GM23248 (cell line): ENCODE results near the gene IQSEC1. TPM values are rescaled to one million over a fixed set of nuclear protein-coding genes. Genes with fewer than 3 reads are reported as not detected.

Experiments
- DNase-seq: peaks from one replicate; pipeline ENCODE4 v3.0.0-alpha.2; 2015
- H2AFZ ChIP-seq: fragments of 200-600 bp; sonication (generic); 2 replicates; pipeline ENCODE4 v1.6.1; 2016; ENCODE audit warnings: antibody characterized with exemption
- H3F3A ChIP-seq: fragments of 200-600 bp; sonication (generic); 2 replicates; pipeline ENCODE4 v1.6.1; 2016; ENCODE audit warnings: mild to moderate bottlenecking, antibody characterized with exemption, mixed run types; ENCODE audit not compliant: insufficient read depth
- H3K27ac ChIP-seq: fragments of 200-600 bp; sonication (generic); 2 replicates; pipeline ENCODE4 v1.5.1; 2016; ENCODE audit warnings: mild to moderate bottlenecking
- H3K27me3 ChIP-seq: fragments of 200-600 bp; sonication (generic); replicated peaks from 2 replicates; pipeline ENCODE4 v1.6.1; 2016; ENCODE audit warnings: mild to moderate bottlenecking; ENCODE audit not compliant: insufficient read depth
- H3K36me3 ChIP-seq: fragments of 200-600 bp; sonication (generic); 2 replicates; pipeline ENCODE4 v1.6.1; 2016; ENCODE audit warnings: low read depth, mild to moderate bottlenecking
- H3K4me1 ChIP-seq: fragments of 200-600 bp; sonication (generic); 2 replicates; pipeline ENCODE4 v1.6.1; 2016; ENCODE audit warnings: mild to moderate bottlenecking; ENCODE audit not compliant: insufficient read depth
- H3K4me2 ChIP-seq: fragments of 200-600 bp; sonication (generic); one replicate; pipeline ENCODE4 v1.6.1; 2016; ENCODE audit warnings: mild to moderate bottlenecking; ENCODE audit not compliant: unreplicated experiment
- H3K4me3 ChIP-seq: fragments of 200-600 bp; sonication (generic); 2 replicates; pipeline ENCODE4 v1.5.1; 2016; ENCODE audit warnings: mild to moderate bottlenecking
- H3K79me2 ChIP-seq: fragments of 200-600 bp; sonication (generic); 2 replicates; pipeline ENCODE4 v1.6.1; 2016; ENCODE audit warnings: mild to moderate bottlenecking; ENCODE audit not compliant: insufficient read depth
- H3K9ac ChIP-seq: fragments of 200-600 bp; sonication (generic); 2 replicates; pipeline ENCODE4 v1.6.1; 2016; ENCODE audit warnings: mild to moderate bottlenecking
- H3K9me2 ChIP-seq: fragments of 200-600 bp; sonication (generic); 2 replicates; pipeline ENCODE4 v1.6.1; 2016; ENCODE audit warnings: mixed run types, mild to moderate bottlenecking, moderate library complexity; ENCODE audit not compliant: insufficient read depth
- H3K9me3 ChIP-seq: fragments of 200-600 bp; sonication (generic); one replicate; pipeline ENCODE4 v1.6.1; 2017; ENCODE audit warnings: low read depth
- H4K20me1 ChIP-seq: fragments of 200-600 bp; sonication (generic); 2 replicates; pipeline ENCODE4 v1.6.0; 2016; ENCODE audit not compliant: insufficient read depth
- EZH2 ChIP-seq: fragments of 200-600 bp; sonication (generic); IDR thresholded peaks from 2 replicates; pipeline ENCODE4 v1.6.1; 2018; ENCODE audit warnings: antibody characterized with exemption, mild to moderate bottlenecking; ENCODE audit not compliant: insufficient read depth, poor library complexity, severe bottlenecking
- EZH2phosphoT487 ChIP-seq: fragments of 200-600 bp; sonication (generic); IDR thresholded peaks from 2 replicates; pipeline ENCODE4 v1.6.1; 2018; ENCODE audit warnings: antibody characterized with exemption, moderate library complexity, mild to moderate bottlenecking, low read depth; ENCODE audit not compliant: insufficient read depth
- WGBS, 2 experiments: methylation state at CpG; one replicate each; pipeline ENCODE4 v1.1.6; 2015 to 2017; ENCODE audit warnings: low lambda C conversion rate in 2 of 2, low coverage in 1 of 2; ENCODE audit errors: missing lambda C conversion rate in 2 of 2; 5-methylcytosine and 5-hydroxymethylcytosine counted together
- in situ Hi-C: fragments of 300-500 bp; cut with MboI; formaldehyde crosslinking; loops from 2 replicates; pipeline ENCODE4 v1.15.0; 2020
- polyA plus RNA-seq: library from polyadenylated mRNA; unstranded; fragments of >200 nt; fragmentation: Nextera tagmentation; extraction: Ambion mirVana; gene quantifications from 2 replicates; pipeline ENCODE4 v1.2.1, GENCODE V29; 2016
- total RNA-seq: library from RNA; depleted of rRNA; stranded (reverse); fragments of >200 nt; shearing (Covaris generic); gene quantifications from 2 replicates; pipeline ENCODE4 v1.2.3, GENCODE V29; 2014; rRNA removed

The IQSEC1 gene
- total RNA-seq (21.2 and 21.6 TPM in 2 replicates), polyA plus RNA-seq (5.1 and 5.2 TPM in 2 replicates)

DNA sequence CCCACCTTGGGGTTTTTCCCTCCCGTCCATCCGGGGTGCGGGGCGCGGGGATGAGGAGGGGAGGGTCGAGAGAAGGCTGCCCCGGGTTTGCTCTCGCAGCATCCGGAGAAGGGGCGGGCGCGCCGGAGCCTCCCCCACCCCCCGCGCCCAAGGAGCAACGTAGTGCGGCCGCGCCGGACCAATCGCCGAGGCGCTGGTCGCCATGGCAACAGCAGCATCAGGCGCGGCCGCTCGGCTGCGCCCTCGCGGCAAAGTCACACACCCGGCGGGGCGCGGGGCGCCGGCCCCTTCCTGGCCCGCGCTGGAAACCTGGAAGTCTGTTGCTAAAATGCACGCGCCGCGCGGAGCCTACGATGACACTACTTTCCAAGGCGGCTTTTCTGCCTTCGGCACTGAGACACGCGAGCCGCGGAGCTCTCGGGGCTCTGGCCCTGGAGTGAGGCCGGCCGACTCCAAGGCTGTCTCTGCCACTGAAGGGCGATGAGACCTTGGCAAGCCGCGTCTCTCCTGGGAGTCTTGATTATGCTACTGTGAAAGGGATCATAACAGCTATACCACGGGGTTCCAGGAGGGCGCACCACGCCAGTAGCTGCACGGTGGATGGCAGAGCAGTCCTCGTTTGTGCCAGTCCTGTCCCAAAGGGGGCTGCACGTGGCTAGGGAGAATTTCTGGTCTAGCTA, at the start of gene IQSEC1:
Gene IQSEC1, minus strand, starts transcription at position 104 of the 680 bp plus-strand sequence. CDS start 415 bp downstream, outside the sequence.
- no peak within 1 kb of the TSS for H2AFZ ChIP-seq
- DNase-seq: peak; percentile 56
- TF ChIP-seq EZH2phosphoT487: no peak
- peak; percentile 86 for TF ChIP-seq EZH2

DNA sequence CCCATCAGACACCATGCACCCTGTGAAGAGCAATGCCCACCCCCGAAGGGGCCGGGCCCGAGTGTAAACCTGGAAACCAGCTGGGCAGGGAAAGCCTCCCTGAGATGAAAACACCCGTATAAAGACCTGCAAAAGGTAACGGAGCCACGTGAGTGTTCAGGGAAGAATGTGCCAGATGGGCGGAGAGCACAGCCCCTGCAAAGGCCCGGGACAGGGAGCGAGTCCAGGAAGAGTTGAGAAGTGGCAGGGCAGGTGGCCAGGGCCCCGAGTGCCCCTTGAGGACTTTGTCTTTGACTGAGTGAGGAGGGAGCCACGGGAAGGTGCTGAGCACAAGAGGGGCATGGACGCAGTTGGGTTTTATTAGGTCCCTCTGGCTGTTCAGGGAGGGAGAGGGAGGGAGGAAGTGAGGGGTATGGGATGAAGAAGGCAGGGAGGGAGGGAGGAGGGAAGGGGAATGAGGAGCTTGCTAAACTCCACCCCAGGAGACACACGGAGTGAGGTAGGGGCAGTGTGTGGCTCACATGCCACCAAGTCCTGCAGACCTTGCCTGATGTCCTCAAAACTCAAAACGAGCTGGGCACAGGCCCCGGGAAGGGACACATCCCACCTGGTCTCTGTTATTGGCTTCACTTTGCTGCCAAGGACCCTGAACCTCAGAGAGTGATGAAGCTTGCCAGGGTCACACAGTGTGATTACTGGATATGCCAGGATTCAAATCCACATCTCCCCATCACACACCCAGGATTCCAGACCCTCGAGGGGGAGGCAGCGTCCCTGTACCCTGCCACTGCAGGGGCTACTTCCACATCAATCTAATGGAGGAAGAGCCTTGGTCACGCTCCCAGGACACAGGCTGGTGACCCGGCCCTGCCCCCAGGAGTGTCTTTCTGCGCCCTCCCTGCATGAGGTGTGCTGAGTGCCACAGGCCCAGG, 49.1 kb upstream of the IQSEC1 start:
- in situ Hi-C loops: no loop called here
- no peak overlapping the region for H3K4me2 ChIP-seq
- no peak overlapping the region for H3K9ac ChIP-seq
- H3K4me1 ChIP-seq: no peaks in the 10 kb centered on the region
- H3F3A ChIP-seq: no peaks in the 10 kb centered on the region
- H3K27me3 ChIP-seq: peaks cover 26% of the 10 kb centered on the region
- WGBS, 2 experiments: 21 to 23% methylated on average over 20 of the region's 20 CpGs
- H3K79me2 ChIP-seq: no peaks in the 10 kb centered on the region
- H3K36me3 ChIP-seq: no peaks in the 10 kb centered on the region
- no peak for DNase-seq
- H3K9me3 ChIP-seq: no peaks in the 10 kb centered on the region
- H4K20me1 ChIP-seq: no peaks in the 10 kb centered on the region
- H3K4me3 ChIP-seq: no peak overlapping the region
- TF ChIP-seq EZH2phosphoT487: no peak
- no peak for TF ChIP-seq EZH2
- H2AFZ ChIP-seq: no peak overlapping the region
- no peak overlapping the region for H3K27ac ChIP-seq
- no peaks in the 10 kb centered on the region for H3K9me2 ChIP-seq

More for the DNA sequence above, at the start of gene IQSEC1:
- Histone ChIP-seq H3K9ac (no peak within 1 kb of the TSS), H3K4me2 (no peak within 1 kb of the TSS), H3K4me1 (peaks cover 6% of the 10 kb centered on the region; the same call in 1 of the 2 replicates), H3K4me3 (no peak within 1 kb of the TSS), H4K20me1 (no peaks in the 10 kb centered on the region), H3K27ac (no peak within 1 kb of the TSS), H3K79me2 (no peaks in the 10 kb centered on the region), H3K9me3 (no peaks in the 10 kb centered on the region), H3K9me2 (no peaks in the 10 kb centered on the region), H3K36me3 (no peaks in the 10 kb centered on the region), H3K27me3 (peaks cover 59% of the 10 kb centered on the region), H3F3A (no peaks in the 10 kb centered on the region)
- 4 to 5% methylated on average over 34 to 62 of the region's 63 CpGs for WGBS, 2 experiments
- in situ Hi-C loops: no loop called here

DNA sequence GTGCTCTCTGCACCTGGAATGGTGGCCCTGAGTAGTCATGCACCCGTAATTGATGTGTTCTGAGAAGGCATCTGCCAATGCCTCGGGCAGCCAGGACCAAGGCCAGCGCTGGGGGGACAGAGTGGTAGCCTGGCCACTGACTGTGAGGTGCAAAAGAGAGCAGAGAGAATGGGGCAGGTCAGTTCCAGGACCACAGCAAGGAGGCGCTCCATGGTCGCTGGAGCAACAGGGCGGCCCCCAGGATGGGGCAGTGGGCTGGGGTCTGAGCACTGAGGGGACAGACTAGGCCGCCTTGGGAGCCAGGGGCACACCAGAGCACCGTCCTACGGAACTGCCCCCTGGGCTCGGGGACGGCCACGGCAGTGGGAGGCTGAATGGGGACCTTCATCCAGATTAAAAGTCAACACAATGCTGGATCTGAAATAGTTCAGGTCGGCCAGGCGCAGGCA, 48.3 kb upstream of the IQSEC1 start:
- WGBS, 2 experiments: 51 to 55% methylated on average over 14 of the region's 14 CpGs
- H3K27ac ChIP-seq: no peak overlapping the region
- in situ Hi-C loops: no loop called here
- H3K27me3 ChIP-seq: peaks cover 29% of the 10 kb centered on the region
- no peaks in the 10 kb centered on the region for H3K36me3 ChIP-seq
- DNase-seq: no peak
- H3K4me3 ChIP-seq: no peak overlapping the region
- H3K9ac ChIP-seq: no peak overlapping the region
- TF ChIP-seq EZH2: no peak
- no peak for TF ChIP-seq EZH2phosphoT487
- H3F3A ChIP-seq: no peaks in the 10 kb centered on the region
- no peaks in the 10 kb centered on the region for H3K9me2 ChIP-seq
- no peak overlapping the region for H2AFZ ChIP-seq
- no peaks in the 10 kb centered on the region for H4K20me1 ChIP-seq
- no peak overlapping the region for H3K4me2 ChIP-seq
- H3K79me2 ChIP-seq: no peaks in the 10 kb centered on the region
- H3K9me3 ChIP-seq: no peaks in the 10 kb centered on the region
- H3K4me1 ChIP-seq: no peaks in the 10 kb centered on the region

DNA sequence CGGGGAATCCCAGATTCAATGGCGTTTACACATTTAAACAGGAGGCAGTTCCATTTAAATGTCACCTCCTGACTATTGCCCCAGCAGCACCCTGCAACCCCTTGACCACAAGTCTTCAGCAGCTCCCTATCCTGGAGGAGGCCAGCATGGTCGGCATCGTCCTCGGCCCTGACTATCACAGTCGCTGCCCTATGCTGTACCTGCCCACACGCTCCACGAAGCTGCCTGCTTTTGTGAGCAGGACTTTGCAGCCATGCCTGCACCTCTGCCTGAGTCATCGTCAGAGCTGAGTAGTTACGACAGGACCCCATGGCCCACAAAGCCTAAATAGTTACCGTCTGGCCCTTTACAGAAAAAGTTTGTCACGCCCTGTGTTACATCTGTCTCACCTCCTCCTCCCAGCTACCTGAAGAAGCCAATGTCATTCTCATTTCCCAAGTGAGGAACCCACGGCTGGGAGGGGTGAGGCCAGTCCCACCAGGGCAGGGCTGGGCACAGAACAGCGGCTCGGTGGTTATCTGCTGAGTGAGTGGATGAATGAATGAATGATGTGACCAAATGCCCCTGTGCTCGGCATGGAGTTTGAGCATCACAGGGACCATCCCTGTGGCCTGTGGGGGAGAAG, 47.8 kb upstream of the IQSEC1 start:
- H3K79me2 ChIP-seq: no peaks in the 10 kb centered on the region
- 50 to 57% methylated on average over 16 of the region's 16 CpGs for WGBS, 2 experiments

More for the DNA sequence above, 47.8 kb upstream of the IQSEC1 start:
- DNase-seq: no peak
- Histone ChIP-seq H3K4me1 (no peaks in the 10 kb centered on the region), H3K9me3 (no peaks in the 10 kb centered on the region), H3K9me2 (no peaks in the 10 kb centered on the region), H3K27ac (no peak overlapping the region), H3K4me3 (no peak overlapping the region), H3K4me2 (no peak overlapping the region), H3K27me3 (peaks cover 33% of the 10 kb centered on the region), H3K9ac (no peak overlapping the region), H2AFZ (no peak overlapping the region), H3F3A (no peaks in the 10 kb centered on the region), H3K36me3 (no peaks in the 10 kb centered on the region), H4K20me1 (no peaks in the 10 kb centered on the region)
- TF ChIP-seq EZH2 (no peak), EZH2phosphoT487 (no peak)
- in situ Hi-C loops: no loop called here
